Rectal smooth muscle tissue (tissue), 1 donor: Measurements from ENCODE around the gene DLST.

Experiments
- H3K27ac ChIP-seq: one replicate; pipeline ENCODE4 v1.7.0; 2013; ENCODE audit warnings: low read depth, low read length, inconsistent platforms
- H3K27me3 ChIP-seq: one replicate; pipeline ENCODE4 v1.7.0; 2013; ENCODE audit warnings: low read length; ENCODE audit not compliant: control insufficient read depth, insufficient read depth
- H3K36me3 ChIP-seq: one replicate; pipeline ENCODE4 v1.7.0; 2013; ENCODE audit warnings: low read length; ENCODE audit not compliant: control insufficient read depth, insufficient read depth
- H3K4me1 ChIP-seq: one replicate; pipeline ENCODE4 v1.7.0; 2013; ENCODE audit warnings: low read length; ENCODE audit not compliant: control insufficient read depth, insufficient read depth
- H3K4me3 ChIP-seq: one replicate; pipeline ENCODE4 v1.7.0; 2013; ENCODE audit warnings: low read length
- H3K9ac ChIP-seq: one replicate; pipeline ENCODE4 v1.7.0; 2013; ENCODE audit warnings: low read length

Gene DLST

GRCh38 chr14:74890262-74890661 lies 8.5 kb downstream of the DLST start:
- no peak overlapping the region for H3K9ac ChIP-seq
- no peak overlapping the region for H3K4me3 ChIP-seq
- no peaks in the 10 kb centered on the region for H3K4me1 ChIP-seq
- no peak overlapping the region for H3K27ac ChIP-seq
- peaks cover 36% of the 10 kb centered on the region for H3K36me3 ChIP-seq
- H3K27me3 ChIP-seq, result no peaks in the 10 kb centered on the region

- H3K27me3 ChIP-seq, result no peaks in the 10 kb centered on the region
Measured at GRCh38 chr14:74891870-74892269, 10.2 kb downstream of the DLST start.

GRCh38 chr14:74892745-74893144 lies 11.0 kb downstream of the DLST start:
- H3K27ac ChIP-seq, result no peak overlapping the region
- peaks cover 43% of the 10 kb centered on the region for H3K36me3 ChIP-seq

More at GRCh38 chr14:74891870-74892269, 10.2 kb downstream of the DLST start:
- H3K36me3 ChIP-seq, result peaks cover 35% of the 10 kb centered on the region
- H3K27ac ChIP-seq, result no peak overlapping the region
- H3K4me3 ChIP-seq, result no peak overlapping the region
- H3K9ac ChIP-seq, result no peak overlapping the region
- H3K4me1 ChIP-seq, result no peaks in the 10 kb centered on the region

GRCh38 chr14:74893614-74894091 lies 11.9 kb downstream of the DLST start:
- Histone ChIP-seq H3K36me3 (peaks cover 51% of the 10 kb centered on the region), H3K27me3 (no peaks in the 10 kb centered on the region), H3K4me3 (no peak overlapping the region), H3K27ac (no peak overlapping the region), H3K9ac (no peak overlapping the region), H3K4me1 (no peaks in the 10 kb centered on the region)

More at GRCh38 chr14:74892745-74893144, 11.0 kb downstream of the DLST start:
- Histone ChIP-seq H3K4me3 (no peak overlapping the region), H3K9ac (no peak overlapping the region), H3K27me3 (no peaks in the 10 kb centered on the region), H3K4me1 (no peaks in the 10 kb centered on the region)

- no peak overlapping the region for H3K27ac ChIP-seq
- H3K4me3 ChIP-seq, result no peak overlapping the region
- H3K27me3 ChIP-seq, result no peaks in the 10 kb centered on the region
- H3K4me1 ChIP-seq, result no peaks in the 10 kb centered on the region
- peaks cover 73% of the 10 kb centered on the region for H3K36me3 ChIP-seq
- no peak overlapping the region for H3K9ac ChIP-seq
Measured at GRCh38 chr14:74896400-74896799, 14.7 kb downstream of the DLST start.

GRCh38 chr14:74897642-74898041 lies 15.9 kb downstream of the DLST start:
- no peak overlapping the region for H3K9ac ChIP-seq
- no peaks in the 10 kb centered on the region for H3K4me1 ChIP-seq
- peaks cover 70% of the 10 kb centered on the region for H3K36me3 ChIP-seq
- H3K4me3 ChIP-seq, result no peak overlapping the region
- no peaks in the 10 kb centered on the region for H3K27me3 ChIP-seq
- H3K27ac ChIP-seq, result no peak overlapping the region

- Histone ChIP-seq H3K36me3 (peaks cover 71% of the 10 kb centered on the region), H3K27ac (no peak overlapping the region)
Measured at GRCh38 chr14:74898083-74898482, 16.4 kb downstream of the DLST start.

GRCh38 chr14:74898694-74899093 lies 17.0 kb downstream of the DLST start:
- no peak overlapping the region for H3K4me3 ChIP-seq
- H3K9ac ChIP-seq, result no peak overlapping the region
- peaks cover 68% of the 10 kb centered on the region for H3K36me3 ChIP-seq
- H3K27me3 ChIP-seq, result no peaks in the 10 kb centered on the region
- H3K4me1 ChIP-seq, result no peaks in the 10 kb centered on the region
- H3K27ac ChIP-seq, result no peak overlapping the region

More at GRCh38 chr14:74898083-74898482, 16.4 kb downstream of the DLST start:
- no peaks in the 10 kb centered on the region for H3K4me1 ChIP-seq
- H3K9ac ChIP-seq, result no peak overlapping the region
- H3K4me3 ChIP-seq, result no peak overlapping the region
- H3K27me3 ChIP-seq, result no peaks in the 10 kb centered on the region

GRCh38 chr14:74902941-74903705 lies 21.4 kb downstream of the DLST start:
- Histone ChIP-seq H3K27me3 (no peaks in the 10 kb centered on the region), H3K4me3 (no peak overlapping the region), H3K36me3 (peaks cover 46% of the 10 kb centered on the region), H3K4me1 (no peaks in the 10 kb centered on the region), H3K27ac (no peak overlapping the region), H3K9ac (no peak overlapping the region)

- no peak overlapping the region for H3K27ac ChIP-seq
- no peaks in the 10 kb centered on the region for H3K4me1 ChIP-seq
- peaks cover 29% of the 10 kb centered on the region for H3K36me3 ChIP-seq
- no peak overlapping the region for H3K4me3 ChIP-seq
- no peak overlapping the region for H3K9ac ChIP-seq
- no peaks in the 10 kb centered on the region for H3K27me3 ChIP-seq
Measured at GRCh38 chr14:74904635-74905503, 23.2 kb downstream of the DLST start.

GRCh38 chr14:74905595-74906142 lies 24.0 kb downstream of the DLST start:
- Histone ChIP-seq H3K27me3 (no peaks in the 10 kb centered on the region), H3K27ac (peak overlapping the region; percentile 48), H3K4me3 (no peak overlapping the region), H3K36me3 (peaks cover 21% of the 10 kb centered on the region), H3K4me1 (no peaks in the 10 kb centered on the region), H3K9ac (no peak overlapping the region)

- Histone ChIP-seq H3K9ac (no peak overlapping the region), H3K4me3 (no peak overlapping the region), H3K27me3 (no peaks in the 10 kb centered on the region), H3K27ac (no peak overlapping the region), H3K36me3 (peaks cover 9% of the 10 kb centered on the region), H3K4me1 (no peaks in the 10 kb centered on the region)
Measured at GRCh38 chr14:74906925-74907521, 25.3 kb downstream of the DLST start.
